Calu3 (cell line): ENCODE measurements around the gene CST2. TPM values are rescaled to one million over a fixed set of nuclear protein-coding genes. Genes with fewer than 3 reads are reported as not detected.

Experiments
- Bru-seq: library from RNA; stranded (reverse); fragments of 400-500 nt; gene quantifications from one replicate; lab custom pipeline; 2021; lab: Mats Ljungman, UMichigan
- BruChase-seq, 2 experiments: library from RNA; stranded (reverse); fragments of 400-500 nt; gene quantifications; one replicate each; lab custom pipeline; 2021; lab: Mats Ljungman, UMichigan
- BruUV-seq: library from RNA; stranded (reverse); fragments of 400-500 nt; replicated peaks from 2 replicates; lab custom pipeline; 2021; lab: Mats Ljungman, UMichigan
- CTCF ChIA-PET: fragments of 300-600 bp; sonication (Branson Sonifier 250); formaldehyde crosslinking; loops from one replicate; lab custom pipeline; 2022; ENCODE audit warnings: antibody characterized with exemption; lab: Charles Lee
- DNase-seq: peaks from one replicate; pipeline ENCODE4 v3.0.0; 2022
- H3K27ac Mint-ChIP-seq: one replicate; pipeline ENCODE4 v1.8.0; 2022; ENCODE audit warnings: mixed read lengths; ENCODE audit not compliant: unreplicated experiment
- H3K27me3 Mint-ChIP-seq: one replicate; pipeline ENCODE4 v1.8.0; 2022; ENCODE audit warnings: mixed read lengths; ENCODE audit not compliant: unreplicated experiment
- H3K36me3 Mint-ChIP-seq: one replicate; pipeline ENCODE4 v1.8.0; 2022; ENCODE audit warnings: mild to moderate bottlenecking, moderate library complexity, mixed read lengths; ENCODE audit not compliant: insufficient read depth, unreplicated experiment
- H3K4me1 Mint-ChIP-seq: one replicate; pipeline ENCODE4 v1.8.0; 2022; ENCODE audit warnings: mild to moderate bottlenecking, low read depth, mixed read lengths; ENCODE audit not compliant: unreplicated experiment
- H3K4me3 Mint-ChIP-seq: one replicate; pipeline ENCODE4 v1.8.0; 2022; ENCODE audit warnings: mild to moderate bottlenecking, low read depth, moderate library complexity, mixed read lengths; ENCODE audit not compliant: unreplicated experiment
- H3K9me3 Mint-ChIP-seq: one replicate; pipeline ENCODE4 v1.8.0; 2022; ENCODE audit warnings: low read depth, mixed read lengths; ENCODE audit not compliant: unreplicated experiment
- intact Hi-C: fragments of 100-400 bp; cut with micrococcal nuclease; formaldehyde crosslinking; loops from one replicate; pipeline ENCODE4 v1.10.0; 2022; ENCODE audit not compliant: unreplicated experiment
- long read RNA-seq: library from polyadenylated mRNA; stranded (forward); transcript quantifications from one replicate; pipeline ENCODE4 v2.0.0, GENCODE V29; 2022
- total RNA-seq: library from RNA; stranded (reverse); gene quantifications from 2 replicates; pipeline ENCODE4 v1.2.3, GENCODE V29; 2022
- TF ChIP-seq, protein P1 (sequence below): fragments of 200-600 bp; IDR thresholded peaks from one replicate; pipeline ENCODE4 v1.8.0; 2022; ENCODE audit warnings: antibody characterized with exemption; ENCODE audit not compliant: unreplicated experiment

The CST2 gene, protein sequence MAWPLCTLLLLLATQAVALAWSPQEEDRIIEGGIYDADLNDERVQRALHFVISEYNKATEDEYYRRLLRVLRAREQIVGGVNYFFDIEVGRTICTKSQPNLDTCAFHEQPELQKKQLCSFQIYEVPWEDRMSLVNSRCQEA
- total RNA-seq (not detected in 2 replicates), Bru-seq, nascent RNA (not detected), BruChase-seq, experiment 1, labeled RNA remaining after a 6-hour chase (not detected), BruChase-seq, experiment 2, labeled RNA remaining after a 2-hour chase (not detected)
- long read RNA-seq: 0 reads

- Mint-ChIP-seq H3K27me3 (no peaks in the 10 kb centered on the region), H3K4me1 (no peaks in the 10 kb centered on the region), H3K4me3 (no peak within 1 kb of the TSS), H3K27ac (no peak within 1 kb of the TSS), H3K9me3 (no peaks in the 10 kb centered on the region), H3K36me3 (no peaks in the 10 kb centered on the region)
- TF ChIP-seq, protein P1, sequence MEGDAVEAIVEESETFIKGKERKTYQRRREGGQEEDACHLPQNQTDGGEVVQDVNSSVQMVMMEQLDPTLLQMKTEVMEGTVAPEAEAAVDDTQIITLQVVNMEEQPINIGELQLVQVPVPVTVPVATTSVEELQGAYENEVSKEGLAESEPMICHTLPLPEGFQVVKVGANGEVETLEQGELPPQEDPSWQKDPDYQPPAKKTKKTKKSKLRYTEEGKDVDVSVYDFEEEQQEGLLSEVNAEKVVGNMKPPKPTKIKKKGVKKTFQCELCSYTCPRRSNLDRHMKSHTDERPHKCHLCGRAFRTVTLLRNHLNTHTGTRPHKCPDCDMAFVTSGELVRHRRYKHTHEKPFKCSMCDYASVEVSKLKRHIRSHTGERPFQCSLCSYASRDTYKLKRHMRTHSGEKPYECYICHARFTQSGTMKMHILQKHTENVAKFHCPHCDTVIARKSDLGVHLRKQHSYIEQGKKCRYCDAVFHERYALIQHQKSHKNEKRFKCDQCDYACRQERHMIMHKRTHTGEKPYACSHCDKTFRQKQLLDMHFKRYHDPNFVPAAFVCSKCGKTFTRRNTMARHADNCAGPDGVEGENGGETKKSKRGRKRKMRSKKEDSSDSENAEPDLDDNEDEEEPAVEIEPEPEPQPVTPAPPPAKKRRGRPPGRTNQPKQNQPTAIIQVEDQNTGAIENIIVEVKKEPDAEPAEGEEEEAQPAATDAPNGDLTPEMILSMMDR: no peak
- CTCF ChIA-PET: no interaction called here
- intact Hi-C loops: no loop called here
- DNase-seq: no peak
- BruUV-seq: no TSS peak
Observed at GRCh38 chr20:23826541-23827021, at the start of gene CST2. Gene CST2, minus strand, starts transcription at chr20:23826729. Its CDS starts 69 bp downstream, at chr20:23826660.

DNA sequence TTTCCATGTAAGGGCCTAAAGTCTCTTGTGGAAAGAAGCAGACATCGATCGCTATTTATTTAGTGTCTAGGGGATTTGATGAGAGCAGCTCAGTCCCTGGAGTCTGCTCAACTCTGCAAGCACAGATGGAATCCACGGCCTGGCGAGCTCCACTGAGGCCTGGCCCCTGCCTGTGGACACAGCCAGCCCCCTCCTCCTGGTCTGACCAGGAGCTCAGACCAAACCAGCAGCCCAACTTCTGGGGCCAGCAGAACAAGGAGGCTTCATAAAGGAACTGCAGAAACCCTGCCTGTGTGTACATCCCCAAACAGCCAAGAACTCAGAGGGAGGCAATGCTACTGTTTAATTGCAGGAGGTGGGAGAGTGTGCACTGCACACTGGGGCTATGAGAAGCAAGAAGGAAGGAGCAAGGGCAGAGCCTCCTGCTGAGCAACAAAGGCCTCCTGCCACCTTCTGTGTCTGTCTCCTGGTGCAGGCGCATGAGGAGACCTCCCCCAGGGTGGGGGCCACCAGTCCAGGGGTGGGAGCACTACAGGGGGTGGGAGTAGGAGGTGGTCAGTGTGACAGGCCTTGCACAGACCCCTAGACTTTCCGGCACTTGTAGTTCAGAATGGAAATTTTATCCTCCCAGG lies 49.2 kb upstream of the CST2 start:
- intact Hi-C loops: no loop called here
- CTCF ChIA-PET: no interaction called here

DNA sequence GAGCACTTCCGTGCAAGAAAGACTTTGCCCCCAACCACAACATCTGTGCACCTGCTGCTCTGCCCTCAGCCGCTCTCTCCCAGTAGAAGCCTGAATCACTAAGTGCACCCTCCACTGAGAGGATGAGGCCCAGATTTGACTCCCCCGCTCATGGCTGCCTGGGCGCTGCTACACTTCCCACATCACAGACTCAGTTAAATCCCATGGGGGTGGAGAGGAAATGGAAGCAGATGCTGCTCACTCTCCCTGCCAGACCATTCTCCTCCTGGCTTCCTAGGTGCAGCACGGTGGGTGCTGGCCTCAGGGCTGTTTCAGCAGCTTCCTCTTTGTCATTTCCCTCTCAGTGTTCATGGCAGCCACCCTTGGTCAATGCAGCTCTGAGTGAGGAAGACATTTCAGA lies 48.2 kb upstream of the CST2 start:
- DNase-seq: no peak
- CTCF ChIA-PET: no interaction called here
- TF ChIP-seq, protein P1: no peak
- Mint-ChIP-seq H3K36me3 (no peaks in the 10 kb centered on the region), H3K4me1 (no peaks in the 10 kb centered on the region), H3K27me3 (peaks cover 9% of the 10 kb centered on the region), H3K27ac (no peak overlapping the region), H3K4me3 (no peak overlapping the region), H3K9me3 (no peaks in the 10 kb centered on the region)
- no TSS peak for BruUV-seq
- intact Hi-C loops: no loop called here

More for the DNA sequence above, 49.2 kb upstream of the CST2 start:
- H3K4me1 Mint-ChIP-seq: no peaks in the 10 kb centered on the region
- H3K27me3 Mint-ChIP-seq: no peaks in the 10 kb centered on the region
- H3K4me3 Mint-ChIP-seq: no peak overlapping the region
- no TSS peak for BruUV-seq
- DNase-seq: no peak
- no peaks in the 10 kb centered on the region for H3K9me3 Mint-ChIP-seq
- H3K27ac Mint-ChIP-seq: no peak overlapping the region
- TF ChIP-seq, protein P1: no peak
- H3K36me3 Mint-ChIP-seq: no peaks in the 10 kb centered on the region

DNA sequence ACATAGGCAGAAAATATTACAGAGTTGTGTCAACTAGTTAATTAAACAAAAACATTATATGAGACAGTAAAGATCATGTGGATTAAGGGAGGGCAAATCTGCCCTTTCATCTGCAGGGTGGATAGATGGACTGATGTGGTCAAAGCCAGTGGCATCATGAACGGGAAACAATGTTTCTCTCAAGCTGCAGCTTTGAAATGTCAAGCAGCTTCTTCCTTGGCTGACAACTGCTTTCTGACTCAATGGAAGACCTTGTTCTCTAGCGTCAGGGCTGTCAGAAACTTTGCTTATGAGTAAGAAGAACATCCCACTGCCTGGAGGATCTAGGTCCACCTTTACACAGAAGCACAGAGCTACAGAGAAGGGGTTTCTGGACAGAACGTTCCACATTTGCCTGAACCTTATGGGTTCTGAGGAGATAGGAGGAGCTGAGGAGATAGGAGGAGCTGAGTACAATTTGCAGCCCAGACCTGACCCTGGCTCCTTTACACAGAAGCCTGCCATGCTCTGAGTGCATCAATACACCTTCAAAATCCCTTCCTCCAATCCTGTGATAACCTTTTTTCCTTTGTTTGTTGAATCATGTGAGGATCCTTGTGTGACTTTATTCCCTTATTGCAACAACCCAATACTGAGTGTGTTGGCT lies 47.0 kb upstream of the CST2 start:
- BruUV-seq: no TSS peak
- no peaks in the 10 kb centered on the region for H3K36me3 Mint-ChIP-seq
- no peak overlapping the region for H3K4me3 Mint-ChIP-seq
- no peaks in the 10 kb centered on the region for H3K4me1 Mint-ChIP-seq
- peaks cover 20% of the 10 kb centered on the region for H3K27me3 Mint-ChIP-seq
- intact Hi-C loops: no loop called here
- no peaks in the 10 kb centered on the region for H3K9me3 Mint-ChIP-seq
- CTCF ChIA-PET: no interaction called here
- TF ChIP-seq, protein P1: no peak
- H3K27ac Mint-ChIP-seq: no peak overlapping the region
- DNase-seq: no peak
